ENCODE results near the gene HOXA7. TPM values are rescaled to one million over a fixed set of nuclear protein-coding genes. Genes with fewer than 3 reads are reported as not detected.

HOXA7 gene
- total RNA-seq, 2 donors from 2014 or later, result not detected

DNA sequence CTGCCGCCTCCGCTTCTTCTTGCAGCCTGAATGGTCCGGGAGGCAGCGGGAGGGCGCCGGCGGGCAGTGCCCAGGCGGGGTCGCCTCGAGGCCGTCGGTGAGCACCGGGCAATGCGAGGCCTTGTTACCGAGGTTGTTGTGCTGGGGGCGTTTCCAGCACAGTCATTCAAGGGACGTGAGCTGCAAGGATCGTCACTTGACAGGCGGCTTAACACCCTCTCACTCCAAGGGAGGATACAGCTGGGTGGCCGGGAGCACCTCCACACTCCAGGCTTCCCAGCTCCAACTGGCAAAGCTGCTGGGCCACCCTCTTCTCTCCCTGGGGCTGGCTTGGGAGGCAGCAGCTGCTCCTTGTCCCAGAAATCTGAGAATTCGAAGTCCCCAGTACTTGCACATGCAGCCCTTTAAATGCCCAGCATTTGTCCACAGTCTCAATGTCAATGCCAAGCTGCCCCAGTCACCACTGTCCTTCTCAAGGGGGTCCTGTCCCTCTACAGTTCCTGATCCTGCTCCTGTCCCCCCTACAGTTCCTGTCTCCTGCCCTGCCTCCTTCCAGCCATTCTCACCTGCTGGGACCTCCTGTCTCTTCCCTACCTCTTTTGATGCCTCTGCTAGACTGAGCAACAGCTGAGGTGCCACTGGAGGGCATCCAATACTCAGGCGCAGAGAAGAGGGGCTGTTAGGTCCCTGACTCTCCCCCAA is 33.0 kb upstream of the HOXA7 start:
- no peaks in the 10 kb centered on the region for H3K36me3 ChIP-seq (ENCODE audit: control insufficient read depth, insufficient read depth, low read length)
- no peaks in the 10 kb centered on the region for H3K9me3 ChIP-seq (ENCODE audit: control insufficient read depth, low read length)
- peaks cover 99% of the 10 kb centered on the region for H3K27me3 Mint-ChIP-seq (ENCODE audit: insufficient read depth)
- TF ChIP-seq, protein P1, sequence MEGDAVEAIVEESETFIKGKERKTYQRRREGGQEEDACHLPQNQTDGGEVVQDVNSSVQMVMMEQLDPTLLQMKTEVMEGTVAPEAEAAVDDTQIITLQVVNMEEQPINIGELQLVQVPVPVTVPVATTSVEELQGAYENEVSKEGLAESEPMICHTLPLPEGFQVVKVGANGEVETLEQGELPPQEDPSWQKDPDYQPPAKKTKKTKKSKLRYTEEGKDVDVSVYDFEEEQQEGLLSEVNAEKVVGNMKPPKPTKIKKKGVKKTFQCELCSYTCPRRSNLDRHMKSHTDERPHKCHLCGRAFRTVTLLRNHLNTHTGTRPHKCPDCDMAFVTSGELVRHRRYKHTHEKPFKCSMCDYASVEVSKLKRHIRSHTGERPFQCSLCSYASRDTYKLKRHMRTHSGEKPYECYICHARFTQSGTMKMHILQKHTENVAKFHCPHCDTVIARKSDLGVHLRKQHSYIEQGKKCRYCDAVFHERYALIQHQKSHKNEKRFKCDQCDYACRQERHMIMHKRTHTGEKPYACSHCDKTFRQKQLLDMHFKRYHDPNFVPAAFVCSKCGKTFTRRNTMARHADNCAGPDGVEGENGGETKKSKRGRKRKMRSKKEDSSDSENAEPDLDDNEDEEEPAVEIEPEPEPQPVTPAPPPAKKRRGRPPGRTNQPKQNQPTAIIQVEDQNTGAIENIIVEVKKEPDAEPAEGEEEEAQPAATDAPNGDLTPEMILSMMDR (conservative IDR thresholded peaks at IDR 0.05), result no peak
- H3K27me3 ChIP-seq (ENCODE audit: control insufficient read depth, insufficient read depth, low read length, poor library complexity, severe bottlenecking), result peaks cover 100% of the 10 kb centered on the region
- WGBS, 2 experiments (ENCODE audit: insufficient coverage in 1 of 2, insufficient read length in 1 of 2), result 9 to 12% methylated on average over 13 to 22 of the region's 22 CpGs
- peak overlapping the region; percentile 53 for H3K4me3 Mint-ChIP-seq
- no peaks in the 10 kb centered on the region for H3K9me3 Mint-ChIP-seq
- H3K4me1 Mint-ChIP-seq, result peaks cover 17% of the 10 kb centered on the region
- H3K27ac Mint-ChIP-seq, result no peak overlapping the region
- H3K4me1 ChIP-seq (ENCODE audit: control insufficient read depth, insufficient read depth, low read length), result peaks cover 6% of the 10 kb centered on the region
- no peaks in the 10 kb centered on the region for H3K36me3 Mint-ChIP-seq (ENCODE audit: low read depth)
- peak overlapping the region; percentile 66 for H3K4me3 ChIP-seq (ENCODE audit: low read length)
- H3K27ac ChIP-seq (ENCODE audit: low read depth, low read length), result no peak overlapping the region
- peak; percentile 80 for DNase-seq
- H3K9ac ChIP-seq (ENCODE audit: extremely low read depth, low read length, poor library complexity, severe bottlenecking), result no peak overlapping the region

DNA sequence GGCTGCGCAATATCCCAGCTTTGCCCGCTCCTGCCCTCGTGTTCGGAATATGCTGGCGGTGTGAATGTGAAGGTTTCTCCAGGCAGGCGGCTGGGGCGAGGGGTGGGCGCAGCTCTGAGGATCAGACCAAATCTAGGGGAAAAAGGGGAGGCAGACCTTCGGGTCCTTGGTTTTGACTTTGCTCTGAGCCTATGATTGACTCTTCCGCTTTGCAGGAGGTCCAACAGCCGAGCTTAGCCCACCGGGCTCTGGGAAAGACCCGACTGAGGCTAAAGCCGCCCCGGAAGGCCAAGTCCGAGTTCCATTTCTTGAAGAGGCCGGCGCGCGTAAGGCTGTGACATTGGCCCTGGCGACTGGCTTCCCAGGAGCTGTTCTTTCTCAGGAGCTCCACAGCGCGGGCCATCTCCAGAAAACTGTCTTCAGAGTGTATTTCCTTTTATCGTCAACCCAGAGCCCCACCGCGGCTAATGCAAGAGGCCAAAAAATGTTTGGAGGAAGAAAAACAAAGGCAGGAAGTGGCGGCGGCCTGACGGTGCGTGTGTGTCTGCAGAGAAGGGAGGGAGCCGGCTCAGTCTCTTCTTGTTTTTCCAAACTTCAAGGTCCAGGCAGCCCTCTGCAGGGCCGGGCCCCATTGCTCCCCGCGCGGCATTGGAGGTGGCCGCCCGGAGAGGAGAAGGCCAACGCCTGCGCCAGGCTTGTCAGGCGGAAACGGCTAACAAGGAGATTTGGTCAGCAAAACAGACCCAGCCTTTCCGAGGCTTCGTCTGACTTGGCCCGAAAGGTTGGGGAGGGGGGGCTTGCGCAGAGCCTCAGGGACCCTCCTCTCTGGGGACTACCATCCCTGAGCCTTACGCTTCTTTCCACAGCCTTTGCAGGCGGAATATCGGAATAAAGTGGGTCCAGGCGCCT is 32.2 kb upstream of the HOXA7 start:
- no peak overlapping the region for H3K9ac ChIP-seq (ENCODE audit: extremely low read depth, low read length, poor library complexity, severe bottlenecking)
- Mint-ChIP-seq H3K36me3 (ENCODE audit: low read depth) (no peaks in the 10 kb centered on the region), H3K4me3 (peak overlapping the region; percentile 53), H3K4me1 (peaks cover 17% of the 10 kb centered on the region), H3K27ac (no peak overlapping the region), H3K9me3 (no peaks in the 10 kb centered on the region), H3K27me3 (ENCODE audit: insufficient read depth) (peaks cover 99% of the 10 kb centered on the region)
- DNase-seq, result peak; percentile 82
- H3K4me3 ChIP-seq (ENCODE audit: low read length), result peak overlapping the region; percentile 66
- TF ChIP-seq, protein P1 (conservative IDR thresholded peaks at IDR 0.05), result no peak
- peaks cover 100% of the 10 kb centered on the region for H3K27me3 ChIP-seq (ENCODE audit: control insufficient read depth, insufficient read depth, low read length, poor library complexity, severe bottlenecking)
- no peak overlapping the region for H3K27ac ChIP-seq (ENCODE audit: low read depth, low read length)
- H3K4me1 ChIP-seq (ENCODE audit: control insufficient read depth, insufficient read depth, low read length), result peaks cover 6% of the 10 kb centered on the region
- 4% methylated on average over 26 to 49 of the region's 49 CpGs for WGBS, 2 experiments (ENCODE audit: insufficient coverage in 1 of 2, insufficient read length in 1 of 2)
- H3K9me3 ChIP-seq (ENCODE audit: control insufficient read depth, low read length), result no peaks in the 10 kb centered on the region
- H3K36me3 ChIP-seq (ENCODE audit: control insufficient read depth, insufficient read depth, low read length), result no peaks in the 10 kb centered on the region

DNA sequence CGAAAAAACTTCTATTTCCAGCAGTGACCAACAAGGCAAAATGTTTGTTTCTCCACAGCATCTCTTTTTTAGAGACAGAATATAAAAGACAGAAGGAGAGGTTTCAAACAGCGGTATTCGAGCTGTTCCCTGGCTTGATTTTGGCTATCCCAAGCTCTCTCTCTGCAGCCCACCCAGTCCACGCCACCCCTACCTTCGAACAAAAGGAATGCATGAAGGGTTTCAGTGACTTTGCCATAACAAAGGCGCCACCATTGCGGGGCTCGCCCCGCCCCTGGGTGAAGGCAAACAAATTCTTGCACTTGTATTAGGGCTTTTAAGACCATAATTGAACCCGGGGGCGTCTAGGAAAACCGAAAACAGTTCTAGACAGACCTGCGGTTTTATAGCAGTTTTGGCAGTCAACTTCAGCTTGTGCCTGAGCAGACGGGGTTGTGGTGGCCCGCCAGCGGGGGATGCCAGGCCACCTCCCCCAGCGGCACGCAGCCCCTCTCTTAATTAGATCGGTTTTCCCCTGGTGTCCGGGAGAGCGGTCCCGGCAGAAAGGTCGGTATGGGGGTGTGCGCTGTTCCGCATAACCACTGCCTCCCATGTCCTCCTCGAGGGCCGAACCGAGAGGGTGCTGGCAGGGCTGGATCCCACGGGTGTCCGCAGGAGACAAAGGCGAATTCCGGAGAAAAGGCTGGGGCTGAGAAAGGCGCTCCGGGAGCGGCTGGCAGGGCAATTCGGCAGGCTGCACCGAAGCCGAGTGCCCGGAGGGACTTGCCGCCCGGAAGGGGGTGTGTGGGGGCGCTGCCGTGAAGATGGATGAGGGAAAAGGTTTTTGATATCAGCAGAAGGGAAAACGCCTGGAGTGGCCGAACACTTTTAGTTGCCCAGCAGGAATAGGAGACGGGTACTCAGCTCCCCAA is 31.3 kb upstream of the HOXA7 start:
- peaks cover 99% of the 10 kb centered on the region for H3K27me3 Mint-ChIP-seq (ENCODE audit: insufficient read depth)
- H3K4me3 Mint-ChIP-seq, result peak overlapping the region; percentile 53
- Histone ChIP-seq H3K4me3 (ENCODE audit: low read length) (no peak overlapping the region), H3K27ac (ENCODE audit: low read depth, low read length) (no peak overlapping the region), H3K27me3 (ENCODE audit: control insufficient read depth, insufficient read depth, low read length, poor library complexity, severe bottlenecking) (peaks cover 100% of the 10 kb centered on the region), H3K9me3 (ENCODE audit: control insufficient read depth, low read length) (no peaks in the 10 kb centered on the region), H3K9ac (ENCODE audit: extremely low read depth, low read length, poor library complexity, severe bottlenecking) (no peak overlapping the region), H3K4me1 (ENCODE audit: control insufficient read depth, insufficient read depth, low read length) (peaks cover 9% of the 10 kb centered on the region), H3K36me3 (ENCODE audit: control insufficient read depth, insufficient read depth, low read length) (no peaks in the 10 kb centered on the region)
- TF ChIP-seq, protein P1 (conservative IDR thresholded peaks at IDR 0.05), result no peak
- DNase-seq, result peak; percentile 65
- H3K9me3 Mint-ChIP-seq, result no peaks in the 10 kb centered on the region
- H3K4me1 Mint-ChIP-seq, result peaks cover 17% of the 10 kb centered on the region
- WGBS, 2 experiments (ENCODE audit: insufficient coverage in 1 of 2, insufficient read length in 1 of 2), result 3 to 4% methylated on average over 27 to 46 of the region's 46 CpGs
- H3K36me3 Mint-ChIP-seq (ENCODE audit: low read depth), result no peaks in the 10 kb centered on the region
- no peak overlapping the region for H3K27ac Mint-ChIP-seq

All from endodermal cell (in vitro differentiated cells).